Measurements from ENCODE around the gene PRIM2.
"Not testable (repeated sequence)": the region's sequence is repeated elsewhere in the genome, so short reads cannot be mapped to it uniquely, and the experiment has no call there.

DNA sequence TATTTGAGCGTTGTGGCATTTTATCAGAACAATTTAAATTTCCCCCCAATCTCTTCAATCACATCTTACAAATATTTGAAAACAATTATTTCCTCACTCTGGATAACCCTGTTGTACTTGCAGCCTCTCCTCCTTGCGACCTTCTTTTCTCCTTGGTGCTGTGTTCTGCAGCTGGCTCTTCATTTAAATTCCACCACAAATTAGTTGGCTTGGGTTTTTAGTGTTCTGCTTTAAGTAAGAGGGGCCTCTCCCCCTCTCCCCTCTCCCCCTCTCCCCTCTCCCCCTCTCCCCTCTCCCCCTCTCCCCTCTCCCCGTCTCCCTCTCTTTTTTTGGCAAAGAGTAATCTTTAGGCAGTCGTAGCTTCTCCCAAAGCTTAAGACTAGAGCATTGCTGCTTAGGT lies 152.7 kb downstream of the PRIM2 start:
- TF ChIP-seq, protein P1, sequence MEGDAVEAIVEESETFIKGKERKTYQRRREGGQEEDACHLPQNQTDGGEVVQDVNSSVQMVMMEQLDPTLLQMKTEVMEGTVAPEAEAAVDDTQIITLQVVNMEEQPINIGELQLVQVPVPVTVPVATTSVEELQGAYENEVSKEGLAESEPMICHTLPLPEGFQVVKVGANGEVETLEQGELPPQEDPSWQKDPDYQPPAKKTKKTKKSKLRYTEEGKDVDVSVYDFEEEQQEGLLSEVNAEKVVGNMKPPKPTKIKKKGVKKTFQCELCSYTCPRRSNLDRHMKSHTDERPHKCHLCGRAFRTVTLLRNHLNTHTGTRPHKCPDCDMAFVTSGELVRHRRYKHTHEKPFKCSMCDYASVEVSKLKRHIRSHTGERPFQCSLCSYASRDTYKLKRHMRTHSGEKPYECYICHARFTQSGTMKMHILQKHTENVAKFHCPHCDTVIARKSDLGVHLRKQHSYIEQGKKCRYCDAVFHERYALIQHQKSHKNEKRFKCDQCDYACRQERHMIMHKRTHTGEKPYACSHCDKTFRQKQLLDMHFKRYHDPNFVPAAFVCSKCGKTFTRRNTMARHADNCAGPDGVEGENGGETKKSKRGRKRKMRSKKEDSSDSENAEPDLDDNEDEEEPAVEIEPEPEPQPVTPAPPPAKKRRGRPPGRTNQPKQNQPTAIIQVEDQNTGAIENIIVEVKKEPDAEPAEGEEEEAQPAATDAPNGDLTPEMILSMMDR (IDR thresholded peaks at IDR 0.05) = not testable (repeated sequence)
- not testable (repeated sequence) for TF ChIP-seq POLR2A (IDR thresholded peaks at IDR 0.05)
